Measurements from ENCODE around the gene CPXM1.

Gene CPXM1

DNA sequence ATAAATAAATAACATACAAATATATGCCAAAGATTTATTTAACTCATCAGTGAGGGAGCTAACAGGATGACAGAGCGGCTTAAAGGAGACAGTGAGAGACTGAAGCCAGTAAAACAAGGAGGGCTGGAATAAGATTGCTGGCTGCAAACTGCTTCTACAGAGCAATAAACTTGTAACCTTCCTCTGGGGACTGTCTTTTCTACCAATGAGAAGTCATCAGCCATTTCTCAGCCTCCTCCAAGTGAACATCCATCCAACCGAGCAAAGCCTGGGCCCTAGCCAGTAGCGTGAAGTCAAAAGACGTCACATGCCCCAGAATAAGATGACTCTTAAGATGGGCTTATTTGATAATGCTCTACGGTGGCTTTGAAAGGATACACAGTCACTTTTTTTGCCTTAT is 42.5 kb downstream of the CPXM1 start:
- Histone ChIP-seq H3K9me3 (ENCODE audit: control insufficient read depth, low read depth, low read length) (no peaks in the 10 kb centered on the region), H3K9ac (ENCODE audit: low read length) (no peak overlapping the region), H3K4me3 (ENCODE audit: low read length) (no peak overlapping the region), H3K27me3 (ENCODE audit: control insufficient read depth, insufficient read depth, low read length) (peaks cover 22% of the 10 kb centered on the region), H3K4me1 (ENCODE audit: control insufficient read depth, low read depth, low read length) (peaks cover 12% of the 10 kb centered on the region), H3K36me3 (ENCODE audit: control insufficient read depth, low read depth, low read length) (no peaks in the 10 kb centered on the region), H3K27ac (ENCODE audit: low read length) (no peak overlapping the region)

DNA sequence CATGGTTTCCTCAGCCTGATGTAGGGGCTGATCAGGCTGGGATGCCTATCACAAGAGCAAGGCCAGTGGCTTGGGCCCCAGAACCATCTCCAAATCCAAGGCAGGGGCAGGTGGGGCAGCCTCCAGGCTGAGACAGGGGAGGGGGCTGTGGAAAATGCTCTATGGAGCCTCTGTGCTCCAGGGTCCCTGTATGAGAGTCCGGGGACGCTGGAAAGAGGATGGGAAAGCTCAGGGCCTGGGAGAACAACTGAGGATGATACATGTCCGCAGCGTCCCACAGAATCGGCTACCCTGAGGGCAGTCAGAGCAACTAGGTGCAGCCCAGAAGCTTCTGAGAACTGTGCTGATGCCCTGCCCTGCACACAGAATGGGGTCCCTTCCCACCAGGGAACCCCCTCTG is 43.4 kb downstream of the CPXM1 start:
- Histone ChIP-seq H3K27me3 (ENCODE audit: control insufficient read depth, insufficient read depth, low read length) (peaks cover 31% of the 10 kb centered on the region), H3K9ac (ENCODE audit: low read length) (no peak overlapping the region), H3K27ac (ENCODE audit: low read length) (no peak overlapping the region), H3K36me3 (ENCODE audit: control insufficient read depth, low read depth, low read length) (no peaks in the 10 kb centered on the region), H3K4me3 (ENCODE audit: low read length) (no peak overlapping the region), H3K4me1 (ENCODE audit: control insufficient read depth, low read depth, low read length) (peaks cover 12% of the 10 kb centered on the region), H3K9me3 (ENCODE audit: control insufficient read depth, low read depth, low read length) (no peaks in the 10 kb centered on the region)

DNA sequence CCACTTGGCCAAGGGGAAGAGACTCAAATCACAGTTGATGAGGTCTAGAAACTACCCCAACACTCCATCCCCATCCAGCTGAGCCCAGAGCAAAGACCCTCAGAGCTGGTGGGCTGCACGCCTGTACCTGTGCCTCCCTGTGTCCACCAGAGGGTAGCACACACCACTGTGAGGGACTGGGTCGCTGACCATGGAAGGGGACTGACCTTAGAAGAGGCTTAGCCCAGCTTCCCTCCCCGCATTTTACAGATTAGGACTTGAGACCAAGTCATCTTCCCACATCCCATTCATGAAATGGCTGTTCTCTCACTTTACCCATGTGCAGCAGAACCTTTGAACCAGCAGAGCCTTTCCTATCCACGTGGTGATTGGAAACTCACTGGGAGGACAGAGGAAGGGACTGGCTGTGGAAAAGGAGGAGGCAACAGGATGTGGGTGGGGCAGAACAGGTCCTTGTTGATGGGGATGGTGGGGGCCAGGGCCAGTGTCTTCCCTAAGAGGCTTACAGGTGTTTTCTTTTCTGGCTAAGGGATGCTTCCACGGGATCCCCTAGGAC is 44.3 kb downstream of the CPXM1 start:
- peaks cover 16% of the 10 kb centered on the region for H3K4me1 ChIP-seq (ENCODE audit: control insufficient read depth, low read depth, low read length)
- H3K9ac ChIP-seq (ENCODE audit: low read length), result no peak overlapping the region
- H3K27me3 ChIP-seq (ENCODE audit: control insufficient read depth, insufficient read depth, low read length), result peaks cover 40% of the 10 kb centered on the region
- no peaks in the 10 kb centered on the region for H3K36me3 ChIP-seq (ENCODE audit: control insufficient read depth, low read depth, low read length)
- no peaks in the 10 kb centered on the region for H3K9me3 ChIP-seq (ENCODE audit: control insufficient read depth, low read depth, low read length)
- no peak overlapping the region for H3K4me3 ChIP-seq (ENCODE audit: low read length)
- no peak overlapping the region for H3K27ac ChIP-seq (ENCODE audit: low read length)

DNA sequence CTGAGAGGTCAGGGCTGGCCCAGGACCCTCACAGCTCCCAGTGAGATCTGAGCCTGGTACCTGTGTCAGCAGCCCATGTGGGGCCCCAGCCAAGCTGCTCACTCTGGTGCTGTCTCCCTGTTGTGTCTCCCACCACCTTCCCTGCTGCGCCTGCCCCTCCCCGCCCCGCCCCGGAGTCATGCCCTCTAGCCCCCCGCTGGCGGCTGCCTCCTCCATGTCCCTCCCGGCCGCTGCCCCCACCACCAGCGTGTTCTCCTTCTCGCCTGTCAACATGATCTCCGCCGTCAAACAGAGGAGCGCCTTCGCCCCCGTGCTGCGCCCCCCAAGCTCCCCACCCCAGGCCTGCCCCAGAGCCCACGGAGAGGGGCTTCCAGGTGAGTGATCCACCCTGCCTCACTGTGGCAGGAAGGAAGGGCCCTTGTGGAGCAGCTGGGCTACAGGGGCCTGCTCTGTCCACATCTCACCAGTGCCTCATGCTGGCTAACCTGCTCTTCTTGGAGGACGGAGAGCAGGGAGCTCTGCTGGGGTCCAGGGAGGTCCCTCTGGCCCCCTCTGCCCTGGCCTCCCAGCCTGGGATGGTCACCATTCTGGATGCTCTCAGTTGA is 44.9 kb downstream of the CPXM1 start:
- Histone ChIP-seq H3K9me3 (ENCODE audit: control insufficient read depth, low read depth, low read length) (no peaks in the 10 kb centered on the region), H3K27ac (ENCODE audit: low read length) (no peak overlapping the region), H3K4me3 (ENCODE audit: low read length) (no peak overlapping the region), H3K9ac (ENCODE audit: low read length) (no peak overlapping the region), H3K4me1 (ENCODE audit: control insufficient read depth, low read depth, low read length) (peaks cover 21% of the 10 kb centered on the region), H3K27me3 (ENCODE audit: control insufficient read depth, insufficient read depth, low read length) (peaks cover 46% of the 10 kb centered on the region), H3K36me3 (ENCODE audit: control insufficient read depth, low read depth, low read length) (no peaks in the 10 kb centered on the region)

DNA sequence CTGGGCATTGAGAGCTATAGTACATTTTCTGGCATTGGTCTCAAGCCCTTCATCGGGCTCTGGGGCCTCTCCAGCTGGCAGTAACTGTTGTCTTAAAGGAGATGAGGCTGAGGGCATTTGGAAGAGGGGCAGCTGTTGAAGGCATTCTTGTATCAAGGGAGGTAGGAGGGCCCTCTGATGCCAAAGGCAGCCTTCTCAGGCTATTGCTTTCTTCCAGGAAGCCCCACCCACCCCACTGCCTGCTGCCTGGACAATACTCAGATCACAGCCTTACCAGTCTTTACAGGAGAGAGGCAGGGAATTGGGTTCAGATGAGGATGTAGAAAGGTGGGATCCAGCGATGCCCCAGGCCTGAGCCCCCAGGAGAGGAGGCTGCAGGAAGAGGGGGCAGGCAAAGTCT is 46.0 kb downstream of the CPXM1 start:
- Histone ChIP-seq H3K36me3 (ENCODE audit: control insufficient read depth, low read depth, low read length) (no peaks in the 10 kb centered on the region), H3K4me1 (ENCODE audit: control insufficient read depth, low read depth, low read length) (peaks cover 11% of the 10 kb centered on the region), H3K27ac (ENCODE audit: low read length) (no peak overlapping the region), H3K27me3 (ENCODE audit: control insufficient read depth, insufficient read depth, low read length) (peaks cover 57% of the 10 kb centered on the region), H3K9me3 (ENCODE audit: control insufficient read depth, low read depth, low read length) (no peaks in the 10 kb centered on the region), H3K9ac (ENCODE audit: low read length) (no peak overlapping the region), H3K4me3 (ENCODE audit: low read length) (no peak overlapping the region)

DNA sequence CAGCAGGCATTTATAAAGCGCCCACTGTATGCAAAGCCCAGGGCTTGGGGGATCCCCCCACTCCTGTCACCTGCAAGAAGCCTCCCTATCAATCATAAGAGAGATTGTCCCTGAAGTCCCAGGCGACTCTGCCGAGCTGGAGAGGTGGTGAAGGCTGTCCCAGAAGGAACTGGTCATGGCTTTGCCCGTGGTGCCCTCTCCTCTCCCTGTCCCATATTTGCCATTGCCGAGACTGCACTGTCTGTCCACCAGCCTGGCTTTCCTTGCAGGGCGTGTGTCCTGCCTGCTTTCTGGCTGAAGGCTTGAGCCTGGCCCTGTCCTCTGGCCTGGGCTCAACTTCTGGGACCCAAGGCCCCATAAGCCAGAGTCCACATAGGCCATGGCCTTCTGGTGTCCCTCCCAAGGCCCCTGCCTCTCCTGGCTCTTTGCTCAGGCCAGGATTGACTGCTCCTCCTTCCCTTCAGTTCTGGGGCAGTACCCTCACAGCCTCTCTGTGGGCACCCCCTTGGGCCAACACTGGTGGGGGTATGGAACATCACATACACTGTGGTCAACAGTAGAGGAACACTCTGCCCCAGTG is 46.9 kb downstream of the CPXM1 start:
- Histone ChIP-seq H3K27me3 (ENCODE audit: control insufficient read depth, insufficient read depth, low read length) (peaks cover 66% of the 10 kb centered on the region), H3K9ac (ENCODE audit: low read length) (no peak overlapping the region), H3K36me3 (ENCODE audit: control insufficient read depth, low read depth, low read length) (no peaks in the 10 kb centered on the region)

DNA sequence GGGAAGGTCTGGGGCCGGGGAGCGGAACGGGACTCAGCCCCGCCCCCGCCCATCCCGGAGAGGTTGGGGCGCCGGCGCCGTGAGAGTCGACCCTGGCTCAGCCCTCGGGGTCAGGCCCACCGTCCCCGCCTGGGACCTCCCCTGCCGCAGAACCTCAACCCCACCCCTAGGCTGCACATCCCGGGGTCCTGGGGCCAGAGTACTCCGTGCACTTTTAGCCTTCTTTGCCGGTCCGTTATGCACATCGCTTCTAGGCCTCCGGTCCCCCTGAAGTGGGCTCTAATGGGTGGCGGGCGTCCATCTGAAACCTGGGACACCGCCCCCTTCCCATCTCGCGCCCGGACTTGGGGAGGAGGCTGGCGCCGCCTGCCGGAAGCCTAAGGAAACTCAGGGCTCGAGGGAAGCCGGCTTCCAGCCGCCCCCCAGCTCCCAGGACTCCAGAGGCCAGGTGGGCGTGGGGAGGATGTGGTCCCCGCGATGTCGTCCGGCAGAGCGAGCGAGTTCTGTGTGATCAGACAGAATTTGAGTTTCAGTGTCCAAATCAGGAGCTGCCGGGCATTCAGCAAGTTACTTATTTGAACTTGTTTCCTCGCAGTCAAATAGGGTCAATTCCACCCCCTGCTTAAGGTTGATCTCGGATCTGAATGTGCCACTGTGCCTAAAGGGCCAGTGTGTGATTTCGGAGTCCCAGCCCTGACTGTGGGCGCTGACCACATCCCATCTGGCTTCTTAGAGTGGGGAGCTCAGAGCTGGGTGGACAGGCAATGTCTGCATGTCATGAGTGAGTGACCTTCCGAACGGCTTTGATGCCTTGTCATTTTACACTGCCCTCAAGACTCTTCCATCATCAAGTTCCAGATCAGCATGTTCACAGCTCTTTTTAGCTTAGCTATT is 47.6 kb downstream of the CPXM1 start:
- H3K27ac ChIP-seq (ENCODE audit: low read length), result no peak overlapping the region
- H3K9ac ChIP-seq (ENCODE audit: low read length), result no peak overlapping the region
- H3K4me1 ChIP-seq (ENCODE audit: control insufficient read depth, low read depth, low read length), result peaks cover 21% of the 10 kb centered on the region
- peak overlapping the region; percentile 57 for H3K4me3 ChIP-seq (ENCODE audit: low read length)
- H3K36me3 ChIP-seq (ENCODE audit: control insufficient read depth, low read depth, low read length), result no peaks in the 10 kb centered on the region
- no peaks in the 10 kb centered on the region for H3K9me3 ChIP-seq (ENCODE audit: control insufficient read depth, low read depth, low read length)
- H3K27me3 ChIP-seq (ENCODE audit: control insufficient read depth, insufficient read depth, low read length), result peaks cover 73% of the 10 kb centered on the region

More for the DNA sequence above, 46.9 kb downstream of the CPXM1 start:
- Histone ChIP-seq H3K27ac (ENCODE audit: low read length) (no peak overlapping the region), H3K9me3 (ENCODE audit: control insufficient read depth, low read depth, low read length) (no peaks in the 10 kb centered on the region), H3K4me3 (ENCODE audit: low read length) (no peak overlapping the region), H3K4me1 (ENCODE audit: control insufficient read depth, low read depth, low read length) (peaks cover 17% of the 10 kb centered on the region)

DNA sequence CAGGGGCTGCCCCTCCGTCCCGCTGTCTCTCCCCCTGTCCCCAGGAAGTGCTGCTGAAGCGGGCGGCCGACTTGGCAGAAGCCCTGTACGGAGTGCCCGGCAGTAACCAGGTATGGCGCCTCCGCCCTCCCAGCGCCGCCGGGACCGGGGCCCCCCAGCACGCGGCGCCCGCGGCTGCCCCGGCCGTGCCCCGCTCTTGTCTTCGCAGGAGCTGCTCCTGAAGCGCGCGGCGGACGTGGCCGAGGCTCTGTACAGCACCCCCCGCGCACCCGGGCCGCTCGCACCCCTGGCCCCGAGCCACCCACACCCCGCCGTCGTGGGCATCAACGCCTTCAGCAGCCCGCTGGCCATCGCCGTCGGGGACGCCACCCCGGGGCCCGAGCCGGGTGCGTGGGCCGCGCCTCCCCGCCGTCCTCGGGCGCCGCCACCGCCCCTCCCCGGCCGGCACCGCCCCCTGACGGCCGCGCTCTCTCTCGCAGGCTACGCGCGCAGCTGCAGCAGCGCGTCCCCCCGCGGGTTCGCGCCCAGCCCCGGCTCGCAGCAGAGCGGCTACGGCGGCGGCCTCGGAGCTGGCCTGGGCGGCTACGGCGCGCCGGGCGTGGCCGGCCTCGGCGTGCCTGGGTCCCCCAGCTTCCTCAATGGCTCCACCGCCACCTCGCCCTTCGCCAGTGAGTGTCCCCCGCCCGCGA is 48.4 kb downstream of the CPXM1 start:
- H3K27ac ChIP-seq (ENCODE audit: low read length), result no peak overlapping the region
- H3K9me3 ChIP-seq (ENCODE audit: control insufficient read depth, low read depth, low read length), result no peaks in the 10 kb centered on the region
- H3K9ac ChIP-seq (ENCODE audit: low read length), result no peak overlapping the region
- no peaks in the 10 kb centered on the region for H3K36me3 ChIP-seq (ENCODE audit: control insufficient read depth, low read depth, low read length)
- H3K27me3 ChIP-seq (ENCODE audit: control insufficient read depth, insufficient read depth, low read length), result peaks cover 81% of the 10 kb centered on the region
- peaks cover 21% of the 10 kb centered on the region for H3K4me1 ChIP-seq (ENCODE audit: control insufficient read depth, low read depth, low read length)
- H3K4me3 ChIP-seq (ENCODE audit: low read length), result peak overlapping the region; percentile 61

DNA sequence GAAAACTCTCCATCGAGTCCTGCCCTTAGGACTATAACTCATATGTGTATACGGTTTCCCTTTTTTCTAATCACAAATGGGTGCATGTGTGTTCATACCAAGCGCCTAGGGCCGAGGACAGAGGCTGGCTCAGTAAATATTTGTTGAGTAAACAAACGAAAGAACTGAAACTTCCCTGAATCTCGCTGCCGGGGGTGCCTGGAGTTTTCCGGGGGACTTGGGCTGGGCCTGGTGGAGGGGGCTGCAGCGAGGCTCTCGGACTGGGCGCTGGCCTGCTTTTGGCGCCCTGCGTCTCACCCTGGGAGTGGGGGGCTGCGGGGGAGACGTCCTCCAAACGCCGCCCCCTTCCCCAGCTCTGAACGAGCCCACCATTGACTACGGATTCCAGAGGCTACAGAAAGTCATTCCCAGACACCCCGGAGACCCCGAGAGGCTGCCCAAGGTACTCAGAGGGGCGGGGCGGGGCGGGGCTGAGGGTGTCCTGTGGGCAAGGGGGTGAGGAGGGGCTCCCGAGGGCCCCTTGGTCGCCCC is 49.0 kb downstream of the CPXM1 start:
- peaks cover 21% of the 10 kb centered on the region for H3K4me1 ChIP-seq (ENCODE audit: control insufficient read depth, low read depth, low read length)
- H3K36me3 ChIP-seq (ENCODE audit: control insufficient read depth, low read depth, low read length), result no peaks in the 10 kb centered on the region
- peak overlapping the region; percentile 61 for H3K4me3 ChIP-seq (ENCODE audit: low read length)
- peaks cover 87% of the 10 kb centered on the region for H3K27me3 ChIP-seq (ENCODE audit: control insufficient read depth, insufficient read depth, low read length)
- no peak overlapping the region for H3K9ac ChIP-seq (ENCODE audit: low read length)
- no peak overlapping the region for H3K27ac ChIP-seq (ENCODE audit: low read length)
- H3K9me3 ChIP-seq (ENCODE audit: control insufficient read depth, low read depth, low read length), result no peaks in the 10 kb centered on the region

DNA sequence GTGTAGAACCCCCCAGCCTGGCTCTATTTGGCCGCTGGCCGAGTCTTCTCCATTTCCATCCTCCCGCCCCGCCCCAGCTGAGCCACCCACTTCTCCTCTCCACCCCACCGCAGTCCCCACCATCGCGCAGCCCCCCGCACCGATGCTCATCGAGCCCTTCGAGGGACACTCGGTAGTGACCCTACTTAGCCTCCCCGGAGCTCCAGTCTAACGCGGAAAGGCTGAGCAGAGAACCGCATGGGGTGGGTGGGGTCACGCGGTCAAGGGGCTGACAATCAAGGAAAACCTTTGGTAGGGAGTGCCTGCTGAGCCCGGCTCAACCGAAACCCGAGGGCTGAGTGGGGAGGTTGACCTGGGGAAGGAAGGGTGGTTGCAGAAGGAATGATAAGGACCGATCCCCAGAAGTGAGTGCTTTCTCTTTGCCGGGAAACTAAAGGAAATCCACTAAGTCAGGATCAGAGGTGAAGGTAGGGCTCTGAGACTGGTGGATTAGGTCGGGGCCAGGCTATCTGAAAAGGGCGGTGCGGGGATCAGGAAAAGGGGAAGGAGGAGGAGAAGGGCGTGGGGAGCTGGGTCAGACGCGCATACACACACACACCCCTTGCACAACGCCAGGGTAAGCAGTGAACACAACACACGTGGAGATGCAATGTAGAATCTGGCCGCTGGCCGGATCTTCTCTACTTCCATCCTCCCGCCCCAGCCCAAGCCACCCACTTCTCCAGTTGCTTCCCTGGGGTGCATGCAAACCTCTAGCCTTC is 49.8 kb downstream of the CPXM1 start:
- Histone ChIP-seq H3K4me3 (ENCODE audit: low read length) (peak overlapping the region; percentile 61), H3K36me3 (ENCODE audit: control insufficient read depth, low read depth, low read length) (no peaks in the 10 kb centered on the region), H3K4me1 (ENCODE audit: control insufficient read depth, low read depth, low read length) (peaks cover 21% of the 10 kb centered on the region), H3K9me3 (ENCODE audit: control insufficient read depth, low read depth, low read length) (no peaks in the 10 kb centered on the region), H3K27ac (ENCODE audit: low read length) (no peak overlapping the region), H3K9ac (ENCODE audit: low read length) (no peak overlapping the region), H3K27me3 (ENCODE audit: control insufficient read depth, insufficient read depth, low read length) (peaks cover 95% of the 10 kb centered on the region)

Data from iPS-18a (cell line).